Activated naive CD4-positive, alpha-beta T cell (primary cell): ENCODE data around the gene TMEM72.

Experiments
- DNase-seq, 4 experiments: peaks; one replicate each; lab custom pipeline; 2025; lab: John Stamatoyannopoulos, UW

TMEM72 gene

DNA sequence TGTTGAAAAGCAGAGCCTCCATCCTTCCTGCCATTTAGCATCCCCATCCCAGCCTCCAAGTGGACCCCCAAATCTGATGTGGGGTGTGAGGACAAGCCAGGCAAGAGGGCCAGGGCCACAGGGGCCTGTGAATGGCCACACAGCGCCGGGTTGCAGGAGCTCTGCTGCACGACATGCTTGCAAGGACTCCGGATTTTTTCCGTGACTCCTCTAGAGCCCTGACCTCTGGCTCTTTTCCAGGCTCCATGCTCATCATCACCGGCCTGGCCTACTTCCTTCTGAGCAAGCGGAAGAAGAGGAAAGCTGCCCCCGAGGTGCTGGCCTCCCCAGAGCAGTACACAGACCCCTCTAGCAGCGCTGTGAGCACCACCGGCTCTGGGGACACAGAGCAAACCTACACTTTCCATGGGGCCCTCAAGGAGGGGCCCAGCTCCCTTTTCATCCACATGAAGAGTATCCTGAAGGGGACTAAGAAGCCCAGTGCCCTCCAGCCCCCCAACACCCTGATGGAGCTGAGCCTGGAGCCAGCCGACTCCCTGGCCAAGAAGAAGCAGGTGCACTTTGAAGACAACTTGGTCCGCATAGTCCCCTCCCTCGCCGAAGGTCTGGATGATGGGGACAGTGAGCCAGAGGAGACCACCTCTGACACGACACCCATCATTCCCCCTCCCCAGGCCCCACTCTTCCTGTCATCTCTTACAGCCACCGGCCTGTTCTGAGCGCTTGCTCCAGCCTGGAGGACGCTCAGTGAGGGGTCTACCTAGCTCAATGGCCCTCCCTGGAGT lies 23.5 kb downstream of the TMEM72 start:
- no peak for DNase-seq

DNA sequence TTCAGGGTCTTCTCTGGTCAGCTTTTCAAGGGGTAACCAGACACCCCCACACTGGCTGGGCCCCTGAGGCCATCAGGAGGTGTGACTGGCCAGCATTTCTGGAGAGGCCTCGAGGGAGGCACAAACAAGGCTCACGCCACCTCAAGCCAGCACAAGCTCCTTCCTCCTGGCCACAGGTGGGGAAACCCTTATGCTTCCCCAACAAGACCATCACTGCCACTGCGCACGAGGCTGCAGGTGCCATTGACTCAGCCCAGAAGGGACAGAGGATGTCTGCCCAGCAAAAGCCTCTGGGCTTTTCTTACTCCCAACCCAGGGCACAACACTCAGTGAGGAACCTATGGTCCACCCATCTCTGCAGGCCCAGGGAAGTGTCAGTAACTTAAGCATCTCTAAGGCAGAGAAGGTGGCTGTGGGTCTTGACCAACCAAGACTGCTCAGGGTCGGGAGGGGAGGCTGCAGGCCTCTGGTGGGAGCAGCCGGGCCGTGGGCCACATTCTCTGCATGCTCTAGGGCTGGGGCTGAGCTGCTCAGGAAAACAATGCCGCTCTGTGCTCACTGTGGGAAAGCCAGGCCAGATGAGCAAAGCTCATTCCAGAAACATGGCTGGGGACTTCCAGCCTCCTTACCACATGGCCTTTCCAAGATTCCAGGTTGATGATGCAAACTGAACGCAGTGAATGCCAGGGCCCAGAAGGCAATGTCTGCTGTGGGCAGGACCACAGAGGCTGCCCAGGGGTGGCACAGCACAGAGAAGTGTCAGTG lies 24.2 kb downstream of the TMEM72 start:
- DNase-seq: no peak

DNA sequence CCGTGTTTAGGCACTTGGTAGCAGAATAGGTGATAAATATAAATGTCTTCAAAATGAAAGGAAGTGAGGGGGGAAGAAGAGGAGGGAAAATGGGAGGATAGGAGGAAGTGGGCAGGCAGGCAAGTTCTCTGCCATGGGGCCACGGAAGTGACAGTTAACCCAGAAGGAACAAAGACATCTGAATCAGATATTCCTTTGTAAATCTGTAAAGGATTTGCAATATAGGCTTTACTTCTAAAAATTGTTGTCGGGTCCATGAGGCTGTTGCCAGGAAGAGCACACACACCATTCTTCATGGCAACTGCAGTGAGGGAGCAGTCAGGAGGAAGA lies 24.8 kb downstream of the TMEM72 start:
- DNase-seq: no peak

DNA sequence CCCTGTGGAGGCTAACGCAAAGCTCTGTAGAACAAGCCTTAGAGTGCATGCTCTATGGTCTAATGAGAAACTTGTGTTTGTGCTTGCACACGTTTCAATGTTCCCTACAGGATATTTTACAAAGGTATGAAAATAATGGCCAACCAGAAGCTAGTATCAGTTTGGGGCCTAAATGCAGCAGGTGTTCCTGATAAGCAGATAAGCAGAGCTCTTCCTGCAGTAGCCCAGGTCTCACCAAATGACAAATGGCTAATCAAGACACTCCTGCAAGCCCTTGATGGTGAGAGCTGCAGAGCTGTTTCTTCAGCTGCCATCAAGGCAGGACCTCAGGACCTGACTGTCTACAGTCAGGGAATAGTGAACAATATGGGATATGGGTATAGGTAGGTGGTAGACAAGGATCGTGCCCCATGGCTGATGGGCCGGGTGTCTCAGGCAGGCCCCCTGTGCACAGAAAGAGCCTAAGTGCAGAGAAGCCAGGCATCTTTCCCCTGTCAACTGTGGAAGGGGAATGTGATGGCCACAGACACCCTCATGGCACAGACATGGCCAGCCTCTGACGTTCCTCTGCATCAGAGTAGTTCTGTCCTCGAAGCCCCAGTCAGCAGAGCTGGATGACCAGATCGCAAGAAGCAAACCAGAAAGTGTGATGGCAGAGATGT lies 25.3 kb downstream of the TMEM72 start:
- no peak for DNase-seq

DNA sequence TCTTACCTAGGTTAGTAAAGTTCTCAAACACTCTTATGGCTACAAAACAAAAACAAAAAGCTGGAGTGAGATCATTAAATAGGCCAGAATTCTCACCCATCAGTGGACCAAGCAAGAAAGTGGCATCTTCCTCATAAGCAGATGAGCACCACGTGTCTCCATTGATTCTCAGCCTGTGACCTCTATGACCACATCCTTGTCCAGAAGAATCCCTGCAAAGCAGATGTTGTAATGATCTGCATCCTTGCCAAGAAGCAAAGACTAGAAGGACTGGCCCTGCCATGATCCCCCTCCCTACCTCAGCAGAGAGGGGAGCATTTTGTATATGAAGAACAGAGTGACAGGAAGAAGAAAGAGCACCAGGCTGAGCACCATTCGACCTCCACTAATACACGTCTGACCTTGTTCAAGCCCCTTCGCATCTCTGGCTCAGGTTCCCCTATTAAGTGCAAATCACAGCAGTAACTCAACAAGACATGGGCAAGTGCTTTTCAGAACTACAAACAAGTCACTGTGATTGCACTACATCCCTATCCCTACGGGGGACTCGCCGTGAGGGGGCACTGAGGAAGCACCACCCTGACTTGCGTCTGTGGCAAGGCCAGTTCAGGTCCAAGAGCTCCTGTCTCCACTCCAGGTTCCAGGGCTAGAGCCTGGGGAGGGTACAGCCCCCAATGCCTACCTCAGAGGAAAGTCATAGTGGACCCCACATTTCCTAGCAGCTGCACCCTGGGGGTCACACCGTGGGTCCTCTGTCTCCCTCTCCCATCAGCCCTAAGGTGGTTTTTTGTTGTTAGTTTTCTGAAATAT lies 26.3 kb downstream of the TMEM72 start:
- DNase-seq: no peak

DNA sequence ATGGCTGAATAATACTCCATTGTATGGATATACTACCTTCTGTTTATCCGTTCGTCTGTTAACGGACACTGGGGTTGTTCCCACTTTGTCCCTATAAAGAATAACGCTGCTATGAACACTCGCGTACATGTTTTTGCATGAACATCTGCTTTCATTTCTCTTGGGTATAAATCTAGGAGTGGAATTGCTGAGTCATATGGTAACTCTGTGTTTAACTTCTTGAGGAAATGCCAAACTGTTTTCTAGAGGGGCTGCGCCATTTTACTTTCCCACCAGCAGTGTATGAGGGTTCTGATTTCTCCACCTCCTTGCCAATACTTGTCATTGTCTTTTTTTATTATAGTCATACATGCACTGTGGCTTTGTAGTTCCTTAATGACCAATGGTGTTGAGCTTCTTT lies 27.8 kb downstream of the TMEM72 start:
- no peak for DNase-seq

DNA sequence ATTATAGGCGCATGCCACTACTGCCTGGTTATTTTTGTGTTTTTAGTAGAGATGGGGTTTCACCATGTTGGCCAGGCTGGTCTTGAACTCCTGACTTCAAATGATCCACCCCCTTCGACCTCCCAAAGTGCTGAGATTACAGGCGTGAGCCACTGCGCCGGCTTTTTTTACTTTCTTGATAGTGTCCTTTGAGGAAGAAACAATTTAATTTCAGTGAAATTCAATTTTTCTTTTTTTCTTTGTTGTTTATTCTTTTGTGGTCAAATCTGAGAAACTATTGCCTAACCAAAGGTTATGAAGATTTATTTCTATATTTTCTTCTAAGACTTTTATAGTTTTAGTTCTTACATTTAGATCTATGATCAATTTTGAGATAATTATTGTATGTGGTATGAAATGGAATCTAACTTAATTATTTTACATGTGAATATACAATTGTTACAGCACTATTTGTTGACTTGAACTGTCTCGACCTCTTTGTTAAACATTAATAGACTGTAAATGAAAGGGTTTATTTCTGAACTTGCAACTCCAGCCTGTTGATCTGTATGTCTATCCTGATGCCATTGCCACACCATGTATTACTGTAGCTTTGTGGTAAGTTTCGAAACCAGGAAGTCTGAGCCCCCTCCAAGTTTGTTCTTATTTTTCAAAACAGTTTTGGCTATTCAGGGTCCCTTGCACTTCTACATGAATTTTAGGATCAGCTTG lies 28.7 kb downstream of the TMEM72 start:
- DNase-seq: no peak

DNA sequence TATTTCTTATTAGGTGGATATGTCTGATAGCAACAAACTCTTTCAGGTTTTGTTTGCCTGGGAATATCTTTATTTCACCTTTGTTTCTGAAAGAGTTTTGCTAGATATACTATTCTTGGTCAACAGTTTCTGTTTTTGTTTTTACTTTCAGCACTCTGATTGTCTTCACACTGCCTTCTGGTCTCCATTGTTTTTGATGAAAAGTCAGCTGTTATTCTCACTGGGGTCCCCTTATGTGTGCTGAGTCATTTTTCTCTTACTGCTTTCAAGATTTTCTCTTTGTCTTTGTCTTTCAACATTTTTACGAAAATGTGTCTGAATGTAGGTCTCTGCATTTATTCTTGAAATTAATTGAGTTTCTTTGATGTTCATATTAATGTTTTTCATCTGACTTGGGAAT lies 33.2 kb downstream of the TMEM72 start:
- DNase-seq: no peak

DNA sequence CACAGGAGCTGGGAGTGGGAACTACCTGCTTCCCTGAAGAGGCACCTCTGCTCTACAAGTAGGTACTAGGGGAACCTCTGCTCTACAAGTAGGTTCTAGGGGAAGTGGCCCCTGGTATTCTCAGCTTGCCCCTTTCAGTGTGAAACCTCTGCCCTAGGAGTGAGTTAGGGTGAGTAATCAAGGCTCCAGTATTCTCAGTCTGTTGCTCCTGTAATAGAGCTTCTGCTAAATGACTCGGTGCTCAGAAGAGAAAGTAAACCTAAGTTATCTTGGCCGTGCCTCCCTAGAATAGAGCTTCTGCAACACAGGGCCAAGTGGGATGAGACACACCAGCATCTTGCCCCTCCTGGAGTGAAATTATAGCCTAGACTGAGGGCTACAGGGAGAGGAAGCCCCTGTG lies 35.1 kb downstream of the TMEM72 start:
- no peak for DNase-seq

DNA sequence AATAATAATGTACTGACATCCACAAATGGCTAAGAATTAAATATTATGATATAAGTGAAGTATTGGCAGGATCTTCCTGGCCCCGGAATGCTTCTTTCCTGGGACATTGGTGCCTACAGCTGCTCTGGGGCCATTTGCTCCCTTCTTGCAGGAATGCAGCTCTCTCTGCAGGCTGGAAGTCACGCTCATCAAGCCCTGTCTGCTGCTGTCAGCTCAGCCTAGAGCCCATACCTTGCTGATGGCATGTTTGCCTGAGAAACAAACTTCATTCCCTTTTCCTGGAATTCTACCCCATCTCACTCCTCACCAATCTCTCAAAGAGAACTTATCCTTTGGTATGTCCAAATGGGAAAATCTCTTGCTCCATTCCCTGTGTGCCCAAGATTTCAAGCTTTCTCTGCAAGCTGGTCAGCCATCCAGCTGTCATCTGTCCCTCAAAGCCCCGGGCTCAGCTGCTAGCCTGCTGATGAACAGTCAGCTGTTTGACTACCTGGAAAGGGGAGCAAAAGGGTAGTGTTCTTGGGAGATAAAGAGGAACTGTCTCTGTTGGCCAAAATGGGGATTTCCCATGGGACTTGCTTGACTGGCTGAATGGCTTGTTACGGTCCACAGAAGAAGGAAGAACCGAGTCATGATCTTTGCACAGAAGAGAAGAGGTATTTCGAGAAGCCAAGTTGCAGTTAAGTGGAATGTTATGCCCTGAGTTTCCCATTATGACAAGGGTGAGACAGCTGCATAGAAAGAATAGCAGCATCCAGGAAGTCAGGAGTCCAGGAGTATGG lies 36.4 kb downstream of the TMEM72 start:
- no peak for DNase-seq

DNA sequence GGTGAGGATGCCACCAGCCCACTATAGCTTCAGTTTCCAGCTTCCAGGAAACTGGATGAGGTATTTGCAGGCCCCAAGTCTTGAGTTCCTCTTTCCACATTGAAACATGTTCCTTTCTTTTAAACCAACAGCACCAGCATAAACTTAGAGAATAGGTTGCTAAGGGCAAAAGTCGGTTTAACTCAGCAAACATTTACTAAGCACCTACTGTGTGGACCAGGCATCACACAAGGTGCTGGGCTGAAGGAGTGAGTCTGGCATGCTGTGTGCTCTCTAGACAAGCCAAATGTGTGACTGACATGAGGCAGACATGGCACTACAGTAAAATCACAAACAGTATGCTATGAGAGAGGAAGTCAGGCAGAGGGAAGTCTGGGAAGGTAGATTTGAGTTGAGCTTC lies 37.5 kb downstream of the TMEM72 start:
- no peak for DNase-seq

DNA sequence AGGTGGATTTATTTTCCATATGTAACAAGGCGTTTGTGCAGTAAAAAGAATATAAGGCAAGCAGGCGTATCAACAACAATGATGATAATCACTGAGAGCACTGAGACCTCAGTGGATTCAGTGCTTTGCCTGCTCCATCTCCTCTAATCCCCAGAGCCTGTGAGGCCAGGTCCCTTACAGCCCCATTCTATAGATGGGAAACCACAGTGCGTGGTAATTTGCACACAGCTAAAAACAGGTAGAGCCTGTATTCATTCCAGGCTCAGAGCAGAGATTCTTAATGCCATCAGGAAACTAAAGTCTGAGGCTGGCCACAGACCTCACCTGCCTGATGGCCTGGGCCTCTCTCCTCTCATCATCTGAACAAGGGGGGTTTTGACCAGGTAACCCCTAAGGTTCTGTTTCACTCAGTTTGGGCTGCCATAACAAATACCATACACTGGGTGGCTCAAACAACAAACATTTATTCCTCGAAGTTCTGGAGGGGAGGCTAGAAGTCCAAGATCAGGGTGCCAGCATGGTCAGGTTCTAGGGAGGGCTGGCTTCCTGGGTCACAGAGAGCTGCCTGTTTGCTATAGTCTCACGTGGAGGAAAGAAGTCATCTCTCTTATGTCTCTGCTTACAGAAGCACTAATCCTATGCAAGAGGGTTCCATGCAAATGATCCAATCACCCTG lies 38.1 kb downstream of the TMEM72 start:
- no peak for DNase-seq

DNA sequence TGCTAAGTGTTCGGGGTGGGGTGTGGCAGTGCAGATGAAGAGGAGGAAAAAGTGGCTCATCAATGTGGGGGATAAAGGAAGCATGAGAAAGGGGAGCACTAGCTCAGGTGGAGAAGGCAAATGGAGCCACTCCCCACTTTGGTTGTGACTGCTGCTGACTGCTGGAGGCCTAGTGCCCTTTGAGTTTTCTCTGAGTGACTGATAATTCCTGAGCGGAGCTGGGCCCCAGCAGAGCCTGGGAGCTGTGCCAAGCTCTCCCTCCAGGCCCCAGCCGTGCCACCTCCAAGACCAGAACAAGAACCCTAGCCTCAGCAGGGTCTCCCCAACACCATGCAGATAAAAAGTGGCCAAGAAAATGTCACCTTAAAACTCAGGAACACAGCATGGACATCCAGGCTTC lies 38.8 kb downstream of the TMEM72 start:
- no peak for DNase-seq

DNA sequence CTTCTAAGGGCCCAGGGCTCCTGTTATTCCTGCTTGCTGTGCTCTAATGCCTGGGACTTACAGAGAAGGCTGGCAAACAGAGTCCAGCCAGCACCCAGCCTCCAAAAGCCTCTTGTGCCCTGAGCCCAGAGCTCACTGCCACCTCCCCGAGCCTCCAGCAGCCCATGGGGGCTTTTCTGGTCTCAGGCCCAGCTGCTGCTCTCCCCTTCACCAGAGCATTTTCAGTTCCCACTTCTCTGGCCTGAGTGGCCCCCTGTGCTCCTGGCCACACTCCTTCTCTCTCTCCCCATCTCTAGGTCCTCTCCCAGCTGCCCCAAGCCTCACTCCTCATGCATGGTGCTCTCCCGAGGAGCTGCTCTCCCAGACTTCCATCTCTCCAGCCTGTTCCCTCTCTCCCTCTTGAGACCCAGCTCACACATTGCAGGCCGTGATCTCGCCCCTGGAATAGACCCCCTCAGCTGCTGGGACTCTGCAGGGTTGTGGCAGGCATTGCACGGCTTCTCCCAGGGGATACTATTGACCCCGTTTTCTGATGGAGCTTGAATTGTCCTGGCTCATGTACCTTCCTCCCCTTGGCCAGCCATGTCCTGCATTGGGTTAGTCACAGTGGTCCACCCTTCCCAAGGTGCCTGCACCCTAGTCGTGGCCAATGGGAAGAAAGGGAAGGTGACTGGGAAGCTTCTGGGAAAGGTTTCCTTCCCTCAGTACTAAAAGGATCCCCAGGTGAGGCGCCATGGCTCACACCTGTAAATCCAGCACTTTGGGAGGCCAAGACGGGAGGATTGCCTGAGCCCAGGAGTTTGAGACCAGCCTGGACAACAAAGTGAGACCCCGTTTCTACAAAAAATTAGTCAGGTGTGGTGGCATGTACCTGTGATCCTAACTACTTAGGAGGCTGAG lies 39.4 kb downstream of the TMEM72 start:
- no peak for DNase-seq

DNA sequence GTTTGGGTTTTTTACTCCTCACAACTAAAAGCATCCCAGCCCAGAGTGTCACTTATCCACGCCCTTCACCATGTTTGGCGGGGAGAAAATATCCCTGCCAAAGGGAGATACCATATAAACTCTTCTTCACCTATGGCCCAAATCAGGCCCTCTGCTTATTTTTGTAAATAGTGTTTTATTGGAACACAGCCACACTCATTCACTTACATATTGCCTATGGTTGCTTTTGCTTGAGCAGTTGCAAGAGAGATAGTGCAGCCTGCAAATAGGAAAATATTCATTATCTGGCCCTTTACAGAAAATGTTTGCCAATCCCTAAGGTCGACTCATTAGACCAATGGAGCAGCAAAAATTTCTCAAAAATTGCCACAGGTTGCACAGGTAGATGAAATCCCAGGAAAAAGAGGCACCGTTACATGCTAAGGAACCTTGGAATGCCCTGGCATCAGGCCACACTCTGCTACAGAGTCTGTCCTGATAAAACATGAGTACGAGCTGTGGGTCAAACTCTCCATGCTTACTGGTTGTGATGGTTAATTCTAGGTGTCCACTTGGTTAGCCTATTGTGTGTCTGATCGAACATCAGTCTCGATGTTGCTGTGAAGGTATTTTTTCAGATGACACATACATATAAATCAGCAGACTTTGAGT lies 40.6 kb downstream of the TMEM72 start:
- DNase-seq: no peak

DNA sequence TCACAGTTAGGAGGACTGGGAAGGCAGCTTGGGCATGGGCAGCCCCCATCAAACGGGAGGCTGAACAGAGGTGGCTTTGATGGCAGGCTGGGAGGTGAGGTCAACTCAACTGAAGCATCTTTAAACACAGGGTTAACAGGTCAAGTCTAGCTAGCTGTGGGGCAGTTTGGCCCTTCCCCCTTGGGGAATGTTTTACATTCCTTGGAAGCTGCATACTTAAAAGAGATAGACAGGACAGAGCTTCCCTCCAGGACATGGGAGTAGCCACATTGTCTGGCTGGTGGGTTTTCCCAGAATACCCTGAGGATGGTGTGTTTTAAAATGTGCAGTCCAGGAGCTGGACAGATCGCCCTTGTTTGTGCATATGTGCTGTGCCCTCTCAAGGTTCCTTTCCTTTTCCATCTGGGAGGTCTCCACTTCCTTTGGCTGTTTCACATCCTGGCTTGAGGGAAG lies 41.7 kb downstream of the TMEM72 start:
- no peak for DNase-seq

DNA sequence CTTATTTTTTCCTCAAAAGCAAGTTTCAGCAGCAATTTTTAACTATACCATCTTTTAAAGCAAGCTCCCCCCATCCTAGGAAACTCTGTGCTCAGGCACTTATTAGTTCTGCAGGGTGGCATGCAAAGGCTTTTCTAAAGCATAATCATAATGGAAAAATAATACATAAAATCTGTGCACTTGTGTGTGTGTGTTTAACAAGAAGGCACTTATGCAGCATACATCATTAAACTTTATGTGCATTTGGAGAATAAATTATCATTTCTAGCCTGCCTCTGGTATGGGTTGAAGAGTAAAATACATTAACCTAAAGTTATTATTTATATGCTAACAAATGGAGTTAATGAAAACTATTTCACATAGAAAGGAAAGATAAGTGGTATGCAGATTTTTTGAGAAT lies 42.9 kb downstream of the TMEM72 start:
- DNase-seq: no peak

DNA sequence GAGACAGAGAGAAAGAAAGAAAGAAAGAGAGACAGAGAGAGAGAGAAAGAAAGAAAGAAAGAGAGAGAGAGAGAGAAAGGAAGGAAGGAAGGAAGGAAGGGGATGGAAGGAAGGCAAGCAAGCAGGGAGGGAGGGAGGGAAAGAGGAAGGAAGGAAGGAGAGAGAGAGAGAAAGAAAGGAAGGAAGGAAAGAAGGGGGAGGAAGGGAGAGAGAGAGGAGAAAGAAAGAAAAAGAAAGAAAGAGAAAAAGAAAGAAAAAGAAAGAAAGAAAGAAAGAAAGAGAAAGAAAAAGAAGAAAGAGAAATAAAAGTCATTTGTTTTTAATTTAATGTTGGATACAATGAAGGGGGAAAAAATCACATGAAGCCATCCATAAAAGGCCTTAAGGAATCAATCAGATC lies 43.8 kb downstream of the TMEM72 start:
- no peak for DNase-seq
